ENCODE measurements around the gene INSRR. TPM values are rescaled to one million over a fixed set of nuclear protein-coding genes. Genes with fewer than 3 reads are reported as not detected.

The INSRR gene
- total RNA-seq, 1 donor from 2014 or later, result 6.9 TPM

GRCh38 chr1:156853761-156854160, 5.2 kb downstream of the INSRR start:
- TF ChIP-seq CTCF (IDR thresholded peaks at IDR 0.05; ENCODE audit: partially characterized antibody, unreplicated experiment), result no peak
- H3K9me3 Mint-ChIP-seq (ENCODE audit: unreplicated experiment), result peaks cover 6% of the 10 kb centered on the region
- H3K4me1 Mint-ChIP-seq (ENCODE audit: low read depth, unreplicated experiment), result peaks cover 29% of the 10 kb centered on the region
- DNase-seq, result no peak
- peaks cover 23% of the 10 kb centered on the region for H3K27me3 Mint-ChIP-seq (ENCODE audit: unreplicated experiment)
- H3K27ac Mint-ChIP-seq (ENCODE audit: unreplicated experiment), result no peak overlapping the region
- H3K4me3 Mint-ChIP-seq (ENCODE audit: unreplicated experiment), result no peak overlapping the region
- peaks cover 13% of the 10 kb centered on the region for H3K36me3 Mint-ChIP-seq (ENCODE audit: unreplicated experiment)

GRCh38 chr1:156852418-156852874, 6.5 kb downstream of the INSRR start:
- peak; percentile 26 for DNase-seq
- H3K36me3 Mint-ChIP-seq (ENCODE audit: unreplicated experiment), result peaks cover 13% of the 10 kb centered on the region
- H3K27me3 Mint-ChIP-seq (ENCODE audit: unreplicated experiment), result peaks cover 27% of the 10 kb centered on the region
- peaks cover 6% of the 10 kb centered on the region for H3K9me3 Mint-ChIP-seq (ENCODE audit: unreplicated experiment)
- H3K4me3 Mint-ChIP-seq (ENCODE audit: unreplicated experiment), result peak overlapping the region; percentile 62
- no peak overlapping the region for H3K27ac Mint-ChIP-seq (ENCODE audit: unreplicated experiment)
- H3K4me1 Mint-ChIP-seq (ENCODE audit: low read depth, unreplicated experiment), result peaks cover 23% of the 10 kb centered on the region
- TF ChIP-seq CTCF (IDR thresholded peaks at IDR 0.05; ENCODE audit: partially characterized antibody, unreplicated experiment), result no peak

GRCh38 chr1:156851779-156852417, 7.0 kb downstream of the INSRR start:
- Mint-ChIP-seq H3K27me3 (ENCODE audit: unreplicated experiment) (peaks cover 26% of the 10 kb centered on the region), H3K4me1 (ENCODE audit: low read depth, unreplicated experiment) (peaks cover 19% of the 10 kb centered on the region), H3K9me3 (ENCODE audit: unreplicated experiment) (peaks cover 6% of the 10 kb centered on the region), H3K4me3 (ENCODE audit: unreplicated experiment) (no peak overlapping the region), H3K27ac (ENCODE audit: unreplicated experiment) (no peak overlapping the region), H3K36me3 (ENCODE audit: unreplicated experiment) (peaks cover 13% of the 10 kb centered on the region)
- DNase-seq, result no peak
- TF ChIP-seq CTCF (IDR thresholded peaks at IDR 0.05; ENCODE audit: partially characterized antibody, unreplicated experiment), result no peak

- Mint-ChIP-seq H3K27me3 (ENCODE audit: unreplicated experiment) (peaks cover 33% of the 10 kb centered on the region), H3K9me3 (ENCODE audit: unreplicated experiment) (peaks cover 12% of the 10 kb centered on the region), H3K27ac (ENCODE audit: unreplicated experiment) (no peak overlapping the region), H3K4me1 (ENCODE audit: low read depth, unreplicated experiment) (peaks cover 17% of the 10 kb centered on the region), H3K36me3 (ENCODE audit: unreplicated experiment) (peaks cover 6% of the 10 kb centered on the region), H3K4me3 (ENCODE audit: unreplicated experiment) (no peak overlapping the region)
- no peak for TF ChIP-seq CTCF (IDR thresholded peaks at IDR 0.05; ENCODE audit: partially characterized antibody, unreplicated experiment)
- peak; percentile 19 for DNase-seq
Observed at GRCh38 chr1:156849151-156849496, 9.8 kb downstream of the INSRR start.

GRCh38 chr1:156848461-156849150, 10.3 kb downstream of the INSRR start:
- Mint-ChIP-seq H3K4me1 (ENCODE audit: low read depth, unreplicated experiment) (peaks cover 17% of the 10 kb centered on the region), H3K27me3 (ENCODE audit: unreplicated experiment) (peaks cover 36% of the 10 kb centered on the region), H3K36me3 (ENCODE audit: unreplicated experiment) (peaks cover 6% of the 10 kb centered on the region), H3K4me3 (ENCODE audit: unreplicated experiment) (peak overlapping the region; percentile 57), H3K9me3 (ENCODE audit: unreplicated experiment) (peaks cover 12% of the 10 kb centered on the region), H3K27ac (ENCODE audit: unreplicated experiment) (no peak overlapping the region)
- DNase-seq, result no peak
- no peak for TF ChIP-seq CTCF (IDR thresholded peaks at IDR 0.05; ENCODE audit: partially characterized antibody, unreplicated experiment)
